ENCODE measurements around the gene SOX2.

The SOX2 gene

GRCh38 chr3:181717549-181718171, 5.9 kb downstream of the SOX2 start:
- Histone ChIP-seq H3K4me3 (no peak overlapping the region), H3K9me3 (no peaks in the 10 kb centered on the region), H3K27ac (no peak overlapping the region), H3K36me3 (no peaks in the 10 kb centered on the region), H3K4me1 (peaks cover 0 to 6% (median 2%) of the 10 kb centered on the region in 4 donors), H3K27me3 (peaks cover 8 to 98% of the 10 kb centered on the region in 2 donors)
- intact Hi-C loops (cut with DNase I; ENCODE audit: low total_unique reads) = no loop called here
- TF ChIP-seq, protein P1, sequence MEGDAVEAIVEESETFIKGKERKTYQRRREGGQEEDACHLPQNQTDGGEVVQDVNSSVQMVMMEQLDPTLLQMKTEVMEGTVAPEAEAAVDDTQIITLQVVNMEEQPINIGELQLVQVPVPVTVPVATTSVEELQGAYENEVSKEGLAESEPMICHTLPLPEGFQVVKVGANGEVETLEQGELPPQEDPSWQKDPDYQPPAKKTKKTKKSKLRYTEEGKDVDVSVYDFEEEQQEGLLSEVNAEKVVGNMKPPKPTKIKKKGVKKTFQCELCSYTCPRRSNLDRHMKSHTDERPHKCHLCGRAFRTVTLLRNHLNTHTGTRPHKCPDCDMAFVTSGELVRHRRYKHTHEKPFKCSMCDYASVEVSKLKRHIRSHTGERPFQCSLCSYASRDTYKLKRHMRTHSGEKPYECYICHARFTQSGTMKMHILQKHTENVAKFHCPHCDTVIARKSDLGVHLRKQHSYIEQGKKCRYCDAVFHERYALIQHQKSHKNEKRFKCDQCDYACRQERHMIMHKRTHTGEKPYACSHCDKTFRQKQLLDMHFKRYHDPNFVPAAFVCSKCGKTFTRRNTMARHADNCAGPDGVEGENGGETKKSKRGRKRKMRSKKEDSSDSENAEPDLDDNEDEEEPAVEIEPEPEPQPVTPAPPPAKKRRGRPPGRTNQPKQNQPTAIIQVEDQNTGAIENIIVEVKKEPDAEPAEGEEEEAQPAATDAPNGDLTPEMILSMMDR (IDR thresholded peaks at IDR 0.05) = no peak
- DNase-seq = no peak

- DNase-seq = no peak
- Histone ChIP-seq H3K4me1 (peaks cover 0 to 3% (median 0%) of the 10 kb centered on the region in 4 donors), H3K4me3 (no peak overlapping the region), H3K27ac (no peak overlapping the region), H3K36me3 (no peaks in the 10 kb centered on the region), H3K9me3 (no peaks in the 10 kb centered on the region), H3K27me3 (peaks cover 3 to 98% of the 10 kb centered on the region in 2 donors)
- intact Hi-C loops (cut with DNase I; ENCODE audit: low total_unique reads) = no loop called here
- TF ChIP-seq, protein P1 (IDR thresholded peaks at IDR 0.05) = no peak
Measured at GRCh38 chr3:181718369-181718768, 6.6 kb downstream of the SOX2 start.

- H3K36me3 ChIP-seq = no peaks in the 10 kb centered on the region
- no peak overlapping the region for H3K4me3 ChIP-seq
- no peak overlapping the region for H3K27ac ChIP-seq
- H3K4me1 ChIP-seq = peaks cover 0 to 3% (median 0%) of the 10 kb centered on the region in 4 donors
- TF ChIP-seq, protein P1 (IDR thresholded peaks at IDR 0.05) = no peak
- intact Hi-C loops (cut with DNase I; ENCODE audit: low total_unique reads) = no loop called here
- H3K27me3 ChIP-seq = peaks cover 3 to 98% of the 10 kb centered on the region in 2 donors
- no peak for DNase-seq
- H3K9me3 ChIP-seq = no peaks in the 10 kb centered on the region
Measured at GRCh38 chr3:181718987-181719911, 7.5 kb downstream of the SOX2 start.

- Histone ChIP-seq H3K4me1 (peaks cover 0 to 3% (median 1%) of the 10 kb centered on the region in 4 donors), H3K4me3 (no peak overlapping the region), H3K36me3 (no peaks in the 10 kb centered on the region), H3K9me3 (no peaks in the 10 kb centered on the region), H3K27ac (no peak overlapping the region), H3K27me3 (peaks cover 3 to 98% of the 10 kb centered on the region in 2 donors)
- intact Hi-C loops (cut with DNase I; ENCODE audit: low total_unique reads) = no loop called here
- no peak for DNase-seq
- TF ChIP-seq, protein P1 (IDR thresholded peaks at IDR 0.05) = no peak
Measured at GRCh38 chr3:181719991-181720680, 8.4 kb downstream of the SOX2 start.

DNA sequence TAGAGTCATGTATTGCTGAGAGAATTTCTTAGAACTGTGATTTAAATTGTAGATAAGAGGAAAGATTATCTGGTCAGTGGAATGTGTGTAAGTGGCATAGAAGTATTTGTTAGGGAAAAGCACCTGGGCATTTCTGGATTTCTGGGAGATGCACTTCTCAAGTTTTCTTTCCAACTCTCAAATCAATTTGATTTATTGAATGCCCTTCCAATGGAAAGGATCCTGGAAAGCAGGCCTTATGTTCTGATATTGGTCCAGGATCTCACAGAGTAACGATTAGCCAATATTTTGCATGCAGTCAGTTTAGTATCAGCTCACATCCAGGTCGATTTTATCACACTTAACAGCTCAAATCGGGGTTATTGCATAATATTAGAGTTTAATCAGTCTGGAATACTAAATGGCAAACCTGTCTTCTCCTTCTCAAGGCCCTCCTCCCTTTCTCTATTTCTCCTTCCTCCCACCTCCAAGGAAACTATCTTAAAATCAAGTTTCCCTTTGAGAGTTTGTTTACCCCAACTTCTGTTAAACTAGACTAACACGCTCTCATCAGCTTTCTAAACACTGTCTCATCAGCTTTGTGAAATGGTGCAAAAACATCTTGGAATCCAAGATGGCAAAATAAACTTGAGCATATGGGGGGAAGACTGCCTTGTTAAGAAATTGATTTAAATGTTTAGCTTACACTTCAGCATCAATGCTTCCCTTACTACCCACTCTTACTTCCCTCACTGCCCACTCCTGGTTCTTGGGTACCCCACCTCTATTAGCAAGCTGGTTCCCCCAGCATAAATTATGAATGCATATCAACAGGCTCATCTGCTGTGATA, 9.5 kb downstream of the SOX2 start:
- Histone ChIP-seq H3K27ac (no peak overlapping the region), H3K4me1 (peaks cover 0 to 9% (median 4%) of the 10 kb centered on the region in 4 donors), H3K36me3 (no peaks in the 10 kb centered on the region), H3K9me3 (no peaks in the 10 kb centered on the region), H3K4me3 (no peak overlapping the region), H3K27me3 (peaks cover 0 to 99% of the 10 kb centered on the region in 2 donors)
- TF ChIP-seq, protein P1 (IDR thresholded peaks at IDR 0.05) = no peak
- no peak for DNase-seq
- intact Hi-C loops (cut with DNase I; ENCODE audit: low total_unique reads) = no loop called here

All from tibial artery (tissue), 4 donors.